HG02763 (cell line): ENCODE data around the gene IMMT.

Experiments used
- ATAC-seq: cut with Tn5 transposase; IDR thresholded peaks from one replicate; pipeline ENCODE4 v1.9.1; 2021; ENCODE audit warnings: mild to moderate bottlenecking, moderate library complexity; ENCODE audit not compliant: unreplicated experiment

Gene IMMT

GRCh38 chr2:86143926-86144685 lies 51.2 kb downstream of the IMMT start:
- ATAC-seq = no peak

DNA sequence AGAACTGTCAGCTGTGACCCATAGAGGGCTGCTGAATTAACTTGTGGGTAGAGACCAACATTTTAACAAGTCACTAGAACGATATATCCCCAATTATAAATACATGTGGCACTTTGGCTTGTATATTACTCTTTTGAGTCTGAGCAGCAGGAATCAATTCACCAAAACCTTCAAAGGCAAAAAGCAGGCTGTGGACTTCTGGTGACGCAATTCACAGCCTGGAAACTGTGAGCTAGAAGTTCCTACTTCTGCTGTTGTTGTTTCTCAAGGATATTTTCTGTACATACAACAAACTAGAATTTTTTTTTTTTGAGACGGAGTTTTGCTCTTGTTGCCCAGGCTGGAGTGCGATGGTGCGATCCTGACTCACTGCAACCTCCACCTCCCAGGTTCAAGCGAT lies 52.0 kb downstream of the IMMT start:
- ATAC-seq = no peak

DNA sequence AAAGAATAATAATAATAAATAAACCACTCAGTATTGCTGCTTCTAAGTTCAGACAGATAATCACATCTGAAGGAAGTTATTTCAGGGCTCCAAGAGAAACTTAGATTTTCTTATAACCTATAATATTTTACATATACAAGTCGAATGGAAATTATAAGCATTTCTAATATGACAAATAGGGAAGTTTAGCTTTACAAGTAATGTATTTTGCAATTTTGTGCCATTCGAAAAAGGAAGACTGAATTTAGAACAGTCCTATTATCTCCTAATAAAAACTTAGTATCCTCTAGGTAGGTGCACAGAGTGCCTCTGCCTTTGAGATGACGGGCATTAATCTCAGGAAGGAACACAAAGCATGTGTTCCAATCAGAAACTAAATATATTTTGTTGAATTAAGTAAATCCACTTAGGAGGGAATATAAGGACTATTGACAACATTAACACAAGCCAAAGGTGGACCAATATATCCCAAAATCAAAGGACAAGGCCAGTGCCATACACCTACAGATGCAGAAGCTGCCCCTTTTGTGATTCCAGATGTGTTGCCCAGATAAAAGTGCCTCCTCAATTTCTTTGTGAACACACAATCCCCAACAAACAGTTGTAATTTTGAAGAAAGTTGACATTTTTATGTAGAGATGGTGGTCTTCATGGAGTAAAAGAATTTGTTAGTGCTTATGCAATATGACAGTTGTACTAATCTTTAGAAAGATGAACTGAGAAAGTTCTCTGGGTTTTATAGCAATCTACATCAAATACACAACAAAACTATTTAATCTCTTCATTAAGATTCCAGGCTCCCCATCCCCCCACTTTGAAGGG lies 52.6 kb downstream of the IMMT start:
- no peak for ATAC-seq

GRCh38 chr2:86140969-86141392 lies 54.3 kb downstream of the IMMT start:
- no peak for ATAC-seq

DNA sequence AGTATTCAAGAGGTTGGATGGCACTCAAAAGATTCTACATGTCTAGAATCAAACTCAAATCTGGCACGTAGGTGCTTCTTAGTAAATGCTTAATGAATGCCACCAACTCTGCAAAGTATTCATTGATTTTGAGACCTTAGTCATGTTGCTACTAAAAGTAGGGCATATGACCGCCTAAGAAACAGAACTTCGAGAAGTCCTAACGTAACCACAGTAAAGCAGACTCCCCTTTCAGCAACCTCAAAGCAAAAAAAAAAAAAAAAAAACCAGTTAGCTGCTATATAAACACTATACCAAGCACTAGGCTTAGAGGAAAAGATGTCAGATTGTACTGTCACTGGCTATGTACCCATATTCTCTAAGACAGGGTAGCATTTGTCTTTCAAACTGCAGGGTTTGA lies 55.3 kb downstream of the IMMT start:
- ATAC-seq = no peak

DNA sequence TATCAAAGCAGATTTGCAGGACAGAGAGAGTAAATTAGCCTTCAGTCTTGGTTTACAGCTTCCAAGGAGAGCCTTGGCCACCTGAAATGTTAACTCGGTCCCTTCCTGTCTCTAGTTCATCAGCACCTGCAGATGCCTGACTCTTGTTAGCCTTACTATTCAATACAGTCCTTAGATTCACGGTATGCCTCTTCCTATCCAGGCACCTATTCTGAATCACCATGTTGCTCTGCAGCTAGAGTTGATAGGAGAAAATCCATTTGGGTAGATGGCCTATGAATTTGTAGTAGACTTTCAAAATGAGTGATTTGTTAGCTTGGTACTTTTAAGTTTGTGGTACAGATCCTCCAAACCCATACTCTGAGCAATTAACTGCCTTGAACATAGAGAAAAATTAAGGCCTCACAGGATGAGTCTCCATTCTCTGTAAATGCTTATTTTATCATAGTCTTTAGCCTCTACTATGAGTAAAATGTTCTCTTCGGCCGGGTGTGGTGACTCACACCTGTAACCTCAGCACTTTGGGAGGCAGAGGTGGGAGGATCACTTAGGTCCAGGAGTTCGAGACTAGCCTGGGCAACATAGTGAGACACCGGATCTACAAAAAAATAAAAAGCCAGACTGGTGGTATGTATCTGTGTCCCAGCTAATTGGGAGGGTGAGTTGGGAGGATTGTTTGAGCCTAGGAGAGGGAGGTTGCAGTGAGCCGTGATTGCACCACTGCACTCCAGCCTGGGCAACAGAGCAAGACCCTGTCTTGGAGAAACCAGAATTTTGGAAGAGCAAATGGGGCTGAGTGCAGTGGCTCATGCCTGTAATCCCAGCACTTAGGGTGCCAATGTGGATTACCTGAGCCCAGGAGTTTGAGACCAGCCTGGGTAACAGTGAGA lies 56.3 kb downstream of the IMMT start:
- ATAC-seq = no peak

GRCh38 chr2:86136141-86136540 lies 59.1 kb downstream of the IMMT start:
- ATAC-seq = no peak

- no peak for ATAC-seq
Measured at GRCh38 chr2:86135653-86136052, 59.6 kb downstream of the IMMT start.

DNA sequence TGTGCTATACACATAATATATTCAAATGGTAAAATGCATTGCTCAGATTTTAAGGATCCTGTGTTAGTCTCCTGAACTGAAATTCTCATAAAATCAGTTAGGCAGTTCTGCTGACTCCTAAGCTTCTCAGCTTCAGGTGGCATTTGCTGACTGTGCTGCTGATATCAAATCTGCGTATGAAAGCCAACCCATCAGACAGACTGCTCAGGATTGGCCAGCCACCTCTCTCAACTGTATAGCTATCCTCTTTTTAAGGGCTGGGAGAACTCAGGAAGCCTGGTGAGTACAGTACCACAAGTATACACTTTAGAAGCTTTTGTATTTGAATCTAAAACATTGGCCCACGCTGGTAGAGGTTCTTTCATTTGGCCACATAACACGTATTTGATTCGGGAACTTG lies 60.6 kb downstream of the IMMT start:
- ATAC-seq = no peak

DNA sequence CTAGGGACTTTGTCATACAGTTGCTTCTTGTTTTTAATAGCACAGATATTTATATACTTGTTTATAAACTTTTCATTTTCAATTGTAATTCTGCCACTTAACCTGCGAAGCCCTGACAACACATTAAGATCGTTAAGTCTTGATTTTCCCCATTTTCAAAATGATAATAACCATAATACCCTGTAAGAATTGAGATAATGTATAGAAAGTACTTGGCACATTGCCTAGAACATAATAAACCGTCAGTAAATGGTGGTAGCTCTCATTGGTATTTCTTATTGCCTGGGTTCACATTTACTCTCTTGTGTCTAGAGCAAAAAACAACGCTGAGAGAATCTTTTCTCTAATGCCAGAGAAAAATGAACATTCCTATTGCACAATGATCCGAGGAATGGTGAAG lies 70.6 kb downstream of the IMMT start:
- no peak for ATAC-seq

- no peak for ATAC-seq
Measured at GRCh38 chr2:86123328-86123925, 71.8 kb downstream of the IMMT start.

GRCh38 chr2:86118130-86118529 lies 77.1 kb downstream of the IMMT start:
- ATAC-seq = no peak

DNA sequence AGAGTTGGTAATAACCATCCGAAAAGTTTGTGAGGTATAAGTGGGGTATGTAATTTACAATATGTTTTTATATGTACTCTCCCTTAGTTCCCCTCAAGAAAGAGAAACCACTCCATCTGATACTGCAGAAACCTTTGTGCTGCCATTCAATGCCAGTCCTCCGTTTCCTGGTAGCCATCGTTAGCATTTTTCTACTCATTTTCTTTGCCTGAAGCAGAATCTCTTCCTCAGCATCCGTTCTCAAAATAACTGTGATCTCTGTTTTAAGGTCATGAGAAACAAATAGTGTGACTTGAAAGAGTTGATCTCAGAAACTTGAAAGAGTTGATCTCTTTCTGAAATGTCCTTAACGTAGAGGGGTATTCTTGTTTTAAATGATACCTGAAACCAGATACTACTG lies 88.2 kb downstream of the IMMT start:
- ATAC-seq = no peak

- ATAC-seq = peak; percentile 91
Measured at GRCh38 chr2:86105969-86106945, 89.0 kb downstream of the IMMT start, which contains the start of gene PTCD3. PTCD3 (plus strand) TSS chr2:86106235; CDS start chr2:86106248, 13 bp downstream.

DNA sequence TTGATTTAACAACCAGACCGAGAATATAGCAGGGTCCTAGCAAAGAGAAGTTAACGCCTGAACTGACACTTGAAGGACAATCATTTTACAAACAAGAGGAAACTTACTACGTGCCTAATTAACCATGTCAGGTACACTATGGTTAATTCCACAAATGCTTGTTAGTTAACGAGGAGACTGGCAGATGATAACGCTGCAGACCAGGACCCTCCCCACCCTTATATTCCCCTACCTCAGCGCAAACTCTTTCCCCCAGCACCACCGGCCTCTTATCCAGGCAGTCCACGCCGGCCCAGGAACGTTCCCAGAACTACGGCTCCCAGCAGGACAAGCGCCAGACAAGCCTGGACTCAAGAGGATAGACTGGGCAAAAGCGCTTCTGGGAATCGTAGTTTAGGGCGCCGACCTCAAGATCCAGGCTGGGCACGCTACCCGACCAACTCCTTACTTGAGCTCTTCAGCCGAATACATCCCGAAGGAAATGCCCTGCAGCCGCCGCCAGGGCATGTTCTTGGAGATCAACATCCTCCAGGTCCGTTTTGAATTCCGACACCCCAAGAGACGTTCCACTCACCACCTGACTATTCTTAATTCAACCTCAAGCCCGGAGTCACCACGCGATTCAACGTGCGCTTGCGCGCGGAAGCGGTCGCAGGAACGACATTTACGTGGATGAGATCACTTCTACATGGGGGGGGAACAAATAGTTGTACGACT lies 89.9 kb downstream of the IMMT start, which contains the start of gene POLR1A:
TSS of gene POLR1A (minus strand) at position 635 of the 717 bp plus-strand sequence. CDS start at position 525, 110 bp downstream.
- peak; percentile 74 for ATAC-seq

- no peak for ATAC-seq
Measured at GRCh38 chr2:86102157-86102556, 93.1 kb downstream of the IMMT start.

- no peak for ATAC-seq
Measured at GRCh38 chr2:86097913-86098312, 97.3 kb downstream of the IMMT start.

DNA sequence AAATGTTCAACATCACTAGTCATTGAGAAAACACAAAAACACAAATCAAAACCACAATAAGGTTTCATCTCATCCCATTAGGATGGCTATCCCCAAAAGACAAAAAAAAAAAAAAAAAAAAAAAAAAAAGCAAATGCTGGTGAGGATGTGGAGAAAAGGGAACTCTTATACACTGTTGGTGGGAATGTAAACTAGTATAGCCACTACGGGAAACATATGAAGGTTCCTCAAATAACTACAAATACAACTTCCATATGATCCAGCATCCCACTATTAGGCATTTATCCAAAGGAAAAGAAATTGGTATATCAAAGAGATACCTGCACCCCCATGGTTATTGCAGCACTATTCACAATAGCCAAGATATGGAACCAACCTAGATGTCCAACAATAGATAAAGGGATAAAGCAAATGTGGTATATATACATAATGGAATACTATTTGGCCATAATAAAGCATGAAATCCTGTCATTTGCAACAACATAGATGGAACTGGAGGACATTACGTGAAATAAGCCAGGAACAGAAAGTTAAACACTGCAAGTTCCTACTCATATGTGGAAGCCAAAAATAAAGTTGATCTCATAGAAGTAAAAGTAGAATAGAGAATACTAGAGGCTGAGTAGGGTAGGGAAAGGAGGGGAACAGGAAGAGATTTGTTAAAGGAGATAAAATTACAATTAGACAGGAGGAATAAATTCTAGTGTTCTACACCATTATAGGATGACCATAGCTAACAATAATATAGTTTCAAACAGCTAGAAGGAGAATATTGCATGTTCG lies 98.0 kb downstream of the IMMT start:
- ATAC-seq = no peak
